SIG-M5 treated with dmso at 0.1 percent for 504 hours (cell line): Measurements from ENCODE around the gene SLAMF7.
"Not testable (repeated sequence)": the region's sequence is repeated elsewhere in the genome, so short reads cannot be mapped to it uniquely, and the experiment has no call there.

Experiments used
- DNase-seq: peaks from one replicate; lab custom pipeline; 2025; ENCODE audit not compliant: unreplicated experiment; lab: John Stamatoyannopoulos, UW

The SLAMF7 gene

DNA sequence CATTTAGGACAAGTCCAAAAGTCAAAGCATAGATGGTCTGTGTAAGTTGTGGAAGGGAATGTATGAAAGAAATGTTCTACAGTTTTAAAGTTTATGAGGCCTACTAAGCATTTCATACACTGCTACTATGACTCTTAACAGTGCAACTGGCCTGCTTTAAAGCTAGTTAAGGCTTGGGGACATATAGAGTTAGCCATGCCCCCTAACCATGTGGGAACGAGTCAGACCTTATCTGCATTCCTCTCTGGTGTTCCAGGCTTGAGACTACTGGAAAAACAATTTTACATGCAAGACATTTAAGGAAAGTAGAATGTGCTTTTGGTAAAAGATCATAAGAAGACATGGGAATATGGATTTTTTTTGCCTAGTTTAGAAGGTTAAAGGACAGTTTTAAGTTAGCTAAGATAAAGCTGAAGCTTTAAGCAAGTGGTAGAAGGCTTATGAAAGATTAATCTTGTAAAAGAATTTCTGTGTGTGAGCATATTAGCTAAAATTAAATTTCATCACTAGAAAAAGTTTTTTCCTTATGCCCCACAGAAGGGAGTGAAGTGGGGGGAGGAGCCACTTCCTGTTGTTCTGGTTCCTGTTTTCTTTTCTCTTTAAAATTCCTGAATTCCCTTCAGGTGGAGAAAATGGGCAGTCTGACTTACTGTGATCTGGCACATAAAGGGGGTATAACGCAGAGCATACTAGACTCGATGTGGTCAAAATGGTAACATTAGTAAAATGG lies 18.5 kb upstream of the SLAMF7 start:
- DNase-seq: no peak

DNA sequence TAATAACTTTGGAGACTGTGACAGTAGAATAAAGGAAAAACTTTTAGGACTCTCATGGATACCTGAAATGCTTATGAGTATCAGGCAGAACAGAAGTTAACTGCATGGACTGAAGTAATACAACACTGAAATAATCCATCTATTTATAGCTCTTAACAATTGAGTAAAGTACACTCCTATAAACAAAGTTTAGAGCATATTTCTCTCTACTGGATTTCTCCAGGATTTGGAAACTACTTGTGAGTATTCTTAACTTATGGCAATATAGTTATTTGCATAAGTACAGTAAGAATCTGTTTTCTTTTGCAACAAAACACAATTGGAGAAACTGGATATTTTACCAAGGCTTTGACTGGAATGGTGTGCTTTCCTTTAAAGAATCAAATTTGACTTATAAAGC lies 17.6 kb upstream of the SLAMF7 start:
- no peak for DNase-seq

DNA sequence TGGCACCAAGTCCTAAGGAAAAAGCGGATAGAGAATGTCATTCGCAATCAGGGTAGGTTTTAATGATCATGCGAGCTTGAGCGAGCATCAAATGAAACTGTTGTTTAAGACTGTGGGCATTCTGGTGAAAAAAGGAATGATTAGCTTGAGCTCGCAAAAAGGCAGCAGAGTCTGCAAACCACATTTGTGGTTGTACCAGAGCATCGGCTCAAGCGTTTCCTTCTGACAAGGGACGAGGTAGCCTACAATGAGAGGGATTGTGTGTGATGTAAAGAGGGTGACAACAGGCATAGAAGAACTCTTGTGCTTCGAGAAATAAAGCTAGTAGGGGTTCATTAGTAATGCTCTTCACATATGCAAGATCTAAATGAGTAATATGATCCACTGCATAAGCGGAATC lies 16.3 kb upstream of the SLAMF7 start:
- DNase-seq: no peak

DNA sequence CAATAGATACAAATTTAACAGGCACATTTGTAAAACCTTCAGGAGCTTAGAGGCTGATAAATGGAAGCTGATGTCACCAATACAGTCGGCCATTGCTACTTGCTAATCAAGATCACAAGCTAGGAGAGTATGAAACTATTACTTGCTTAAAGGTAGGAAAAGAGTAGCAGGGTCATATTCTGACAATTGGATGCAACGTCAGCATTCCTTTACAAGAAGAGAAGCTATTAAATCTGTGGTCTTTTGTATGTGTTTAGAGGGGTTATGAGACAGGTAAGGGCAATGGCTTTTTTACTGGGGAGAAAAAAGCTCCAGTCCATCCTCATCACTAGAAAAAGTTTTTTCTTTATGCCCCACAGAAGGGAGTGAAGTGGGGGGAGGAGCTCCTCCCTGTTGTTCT lies 15.7 kb upstream of the SLAMF7 start:
- no peak for DNase-seq

DNA sequence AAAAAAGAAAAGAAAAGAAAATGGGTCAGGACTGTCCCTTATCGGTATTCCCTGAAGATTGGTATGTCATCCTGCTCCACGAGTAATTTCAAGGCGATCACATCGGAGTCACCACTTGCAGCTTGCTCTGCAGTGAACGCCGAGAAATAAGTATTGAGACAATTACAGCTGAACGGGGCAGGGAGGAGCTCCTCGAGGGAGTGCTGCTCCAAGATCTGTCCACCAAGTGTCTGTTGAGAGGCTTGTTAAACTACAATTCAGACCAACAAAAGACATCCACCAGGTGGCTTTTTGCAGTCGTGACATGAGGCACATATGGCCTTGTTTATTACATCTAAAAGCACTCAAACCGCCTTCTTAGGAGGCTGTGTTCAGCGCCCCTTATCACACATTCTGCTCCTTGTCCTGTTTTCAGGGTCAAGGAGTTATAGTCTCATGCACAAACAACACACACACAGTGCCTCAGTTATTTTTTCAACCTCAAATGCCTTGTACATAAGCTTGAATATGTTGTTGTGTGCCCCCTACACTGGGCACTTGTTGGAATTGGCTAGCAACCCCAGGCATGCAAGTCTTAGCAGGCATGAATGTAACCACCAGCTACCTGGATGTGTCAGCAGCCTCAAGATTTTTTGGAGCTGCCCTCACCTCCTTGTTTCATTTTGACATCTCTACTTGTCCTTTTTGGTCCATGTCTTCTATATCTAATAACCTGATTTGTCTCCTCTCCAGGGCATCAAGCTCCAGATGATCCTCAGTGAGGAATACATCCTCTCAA lies 14.4 kb upstream of the SLAMF7 start:
- no peak for DNase-seq

DNA sequence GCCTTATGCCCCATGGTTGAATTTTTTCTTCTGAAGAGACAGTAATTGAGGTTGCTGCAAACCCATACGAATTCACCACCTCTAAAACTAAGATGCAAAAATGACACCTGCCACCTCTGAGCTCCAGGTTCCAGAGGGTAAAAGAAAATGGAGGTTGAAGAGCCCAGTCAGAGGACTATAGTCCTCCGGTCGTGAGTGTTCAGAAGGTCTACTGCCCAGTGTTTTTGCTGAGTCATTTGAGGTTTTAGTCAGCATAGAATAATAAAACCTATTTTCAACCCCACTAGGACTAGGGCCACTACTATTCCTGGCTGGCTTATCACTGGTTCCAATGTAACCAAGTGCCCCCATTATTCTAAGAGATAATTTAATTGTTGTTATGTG lies 12.9 kb upstream of the SLAMF7 start:
- peak; percentile 16 for DNase-seq

DNA sequence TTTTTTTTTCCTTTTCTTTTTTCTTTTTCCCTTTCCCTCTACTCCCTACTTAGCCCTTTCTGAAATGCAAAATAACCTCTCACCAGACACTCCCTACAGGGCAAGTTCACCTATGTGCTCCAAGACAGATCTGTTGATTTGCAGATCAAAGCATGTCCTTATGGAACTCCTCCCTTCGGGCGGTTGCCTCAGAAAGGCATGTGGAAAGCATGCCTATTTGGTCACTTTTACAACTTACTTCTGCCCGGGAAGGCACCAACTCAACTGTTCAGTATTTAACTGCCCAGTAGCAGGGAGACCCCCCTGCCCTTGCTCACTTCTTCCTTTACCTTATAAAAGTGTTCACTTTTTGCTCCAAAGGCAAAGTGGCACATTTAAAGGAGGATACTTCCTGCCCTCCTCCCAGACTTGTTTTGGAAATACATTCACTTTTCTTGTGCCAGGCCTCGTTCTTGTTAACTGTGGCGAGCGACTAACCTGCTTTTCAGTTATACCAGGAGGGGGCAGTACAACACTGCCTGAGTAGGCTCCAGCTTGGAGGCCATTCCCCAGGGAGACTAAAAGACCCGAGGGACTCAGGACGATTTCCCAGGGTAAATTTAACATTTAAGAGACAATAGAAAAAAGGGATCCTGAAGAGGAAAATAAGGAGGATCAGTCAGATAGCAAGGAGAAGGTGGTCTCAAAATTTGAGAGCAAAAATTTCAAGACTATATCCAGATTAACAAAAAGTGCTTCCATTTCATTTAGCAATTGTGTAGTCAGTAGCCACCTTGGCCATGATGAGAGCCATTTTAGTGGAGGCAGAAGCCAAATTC lies 12.3 kb upstream of the SLAMF7 start:
- peak; percentile 86 for DNase-seq

DNA sequence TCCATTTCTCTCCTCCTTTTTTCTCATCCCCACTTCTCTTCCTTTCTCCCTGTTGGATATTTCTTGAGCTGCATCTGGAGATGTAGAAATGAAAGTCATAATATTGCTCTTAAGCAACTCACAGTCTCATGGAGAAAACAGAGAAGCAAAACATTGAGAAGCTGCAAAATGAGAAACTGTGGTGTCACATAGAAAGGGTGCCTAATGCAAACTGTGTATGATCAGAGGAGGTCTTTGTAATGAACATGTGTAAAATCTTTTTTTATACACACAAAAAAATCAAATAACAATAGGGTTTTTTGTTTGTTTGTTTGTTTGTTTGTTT lies 11.8 kb upstream of the SLAMF7 start:
- peak; percentile 41 for DNase-seq

DNA sequence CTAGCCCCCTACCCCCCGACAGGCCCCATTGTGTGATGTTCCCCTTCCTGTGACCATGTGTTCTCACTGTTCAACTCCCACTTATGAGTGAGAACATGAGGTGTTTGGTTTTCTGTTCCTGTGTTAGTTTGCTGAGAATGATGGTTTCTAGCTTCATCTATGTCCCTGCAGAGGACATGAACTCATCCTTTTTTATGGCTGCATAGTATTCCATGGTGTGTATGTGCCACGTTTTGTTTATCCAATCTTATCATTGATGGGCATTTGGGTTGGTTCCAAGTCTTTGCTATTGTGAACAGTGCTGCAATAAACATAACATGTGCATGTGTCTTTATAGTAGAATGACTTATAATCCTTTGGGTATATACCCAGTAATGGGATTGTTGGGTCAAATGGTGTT lies 7.5 kb upstream of the SLAMF7 start:
- DNase-seq: not testable (repeated sequence)

DNA sequence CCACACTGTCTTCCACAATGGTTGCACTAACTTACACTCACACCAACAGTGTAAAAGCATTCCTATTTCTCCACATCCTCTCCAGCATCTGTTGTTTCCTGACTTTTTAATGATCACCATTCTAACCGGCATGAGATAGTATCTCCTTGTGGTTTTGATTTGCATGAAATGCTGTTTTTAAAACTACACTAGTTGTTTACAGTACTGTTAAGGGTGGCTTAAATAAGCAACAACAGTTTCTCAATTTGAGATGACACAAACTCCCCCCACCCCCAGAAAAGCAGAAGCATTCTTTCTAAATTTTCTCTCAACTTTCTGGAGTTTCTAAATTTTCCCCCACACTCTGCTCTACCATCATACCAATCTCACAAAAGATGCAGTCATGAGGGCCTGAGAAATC lies 7.1 kb upstream of the SLAMF7 start:
- peak; percentile 24 for DNase-seq

DNA sequence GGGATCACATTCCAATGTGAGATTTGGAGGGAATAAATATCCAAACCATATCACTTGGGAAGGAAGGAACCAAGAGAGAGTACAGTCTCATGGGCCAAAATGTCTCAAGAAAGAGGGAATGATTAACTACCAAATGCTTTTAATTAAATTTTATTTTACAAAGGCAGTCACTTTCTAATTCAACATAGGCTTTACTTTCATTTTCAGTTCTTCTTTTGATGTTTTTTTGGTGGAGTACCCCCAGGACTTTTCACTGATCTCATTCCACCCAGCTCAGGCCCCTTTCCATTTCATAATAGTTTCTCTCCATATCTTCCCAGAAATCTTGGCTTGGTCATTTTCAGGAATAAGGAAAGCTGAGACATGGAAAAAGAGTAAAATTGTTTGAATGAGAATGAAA lies 5.1 kb upstream of the SLAMF7 start:
- no peak for DNase-seq

DNA sequence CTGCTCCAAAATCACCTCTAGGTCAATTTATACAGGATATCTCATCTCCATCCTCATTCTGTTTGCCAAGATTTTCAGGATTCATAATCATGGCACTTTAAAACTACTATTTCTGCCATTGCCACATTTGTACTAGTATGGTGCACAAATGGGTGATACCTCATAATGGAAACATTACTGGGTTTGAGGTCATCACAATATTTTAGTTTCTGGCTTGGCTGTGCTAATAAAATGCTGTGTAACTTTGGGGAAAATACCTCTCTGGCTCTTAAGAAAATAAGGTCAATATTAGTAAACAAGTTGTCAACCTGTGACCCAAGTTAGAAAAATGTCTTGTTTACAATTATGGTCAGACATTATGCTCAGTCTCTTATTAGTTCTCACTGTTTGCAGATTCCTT lies 4.7 kb upstream of the SLAMF7 start:
- DNase-seq: no peak

DNA sequence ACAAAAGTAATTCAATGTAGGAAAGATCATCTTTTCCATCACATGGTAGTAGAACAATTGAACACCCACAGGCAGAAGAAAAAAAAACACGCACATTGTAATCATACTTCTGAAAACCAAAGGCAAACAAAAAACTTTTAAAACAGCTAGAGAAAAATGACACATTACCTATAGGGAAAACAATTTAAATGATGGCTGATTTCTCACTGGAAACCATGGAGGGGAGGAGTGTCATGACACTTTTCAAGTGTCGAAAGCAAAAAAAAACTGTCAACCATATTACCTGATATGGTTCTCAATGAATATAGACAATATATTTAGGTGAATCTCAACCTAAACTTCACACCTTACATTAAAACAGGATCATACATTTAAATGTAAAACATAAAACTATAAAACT lies 776 bp upstream of the SLAMF7 start:
- no peak for DNase-seq

DNA sequence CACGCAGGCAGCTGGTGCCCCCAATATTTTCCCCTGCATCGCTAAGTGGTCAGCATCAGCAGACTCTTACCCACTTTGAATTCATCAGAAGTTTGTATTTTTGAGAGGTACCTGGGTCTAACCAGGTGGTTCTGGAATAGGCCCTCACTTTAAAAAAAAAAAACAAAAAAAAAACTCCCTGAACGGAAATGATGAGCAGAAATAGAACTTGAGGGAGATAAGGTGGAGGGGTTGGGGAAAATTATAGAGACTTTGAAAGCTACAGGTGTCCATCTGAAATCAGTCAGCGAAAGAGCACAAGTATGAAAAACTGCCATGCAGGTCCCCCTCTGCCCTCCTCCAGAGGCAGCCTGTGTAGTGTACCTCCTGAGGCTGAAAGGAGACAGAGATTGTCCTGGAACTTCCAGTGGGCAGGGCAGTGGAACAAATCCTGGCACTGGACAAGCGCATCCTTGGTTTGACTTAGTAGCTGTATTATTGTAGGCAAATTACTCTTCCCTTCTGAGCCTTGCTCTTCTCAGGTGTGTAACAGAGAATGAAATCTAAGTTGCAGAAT lies 1.2 kb downstream of the SLAMF7 start:
- no peak for DNase-seq

DNA sequence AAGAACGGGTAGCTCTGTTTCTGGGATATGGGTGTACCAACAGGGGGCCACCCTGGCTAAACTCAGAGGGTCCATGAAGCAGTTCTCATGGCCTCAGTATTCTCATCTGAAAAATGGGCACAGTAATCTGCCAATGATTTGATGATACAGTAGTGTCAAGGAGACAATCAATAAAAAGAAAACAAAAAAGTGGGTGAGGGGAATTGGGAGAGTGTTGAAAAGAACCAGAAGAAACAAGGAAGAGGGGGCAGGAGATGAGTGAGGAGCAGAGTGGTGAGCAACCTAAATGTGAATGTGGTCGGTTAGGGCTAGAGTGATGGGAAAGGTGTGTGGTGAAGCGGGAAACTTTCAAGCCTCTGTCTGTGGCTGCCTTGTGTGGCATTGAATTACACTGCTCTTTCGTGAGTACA lies 2.0 kb downstream of the SLAMF7 start:
- no peak for DNase-seq

DNA sequence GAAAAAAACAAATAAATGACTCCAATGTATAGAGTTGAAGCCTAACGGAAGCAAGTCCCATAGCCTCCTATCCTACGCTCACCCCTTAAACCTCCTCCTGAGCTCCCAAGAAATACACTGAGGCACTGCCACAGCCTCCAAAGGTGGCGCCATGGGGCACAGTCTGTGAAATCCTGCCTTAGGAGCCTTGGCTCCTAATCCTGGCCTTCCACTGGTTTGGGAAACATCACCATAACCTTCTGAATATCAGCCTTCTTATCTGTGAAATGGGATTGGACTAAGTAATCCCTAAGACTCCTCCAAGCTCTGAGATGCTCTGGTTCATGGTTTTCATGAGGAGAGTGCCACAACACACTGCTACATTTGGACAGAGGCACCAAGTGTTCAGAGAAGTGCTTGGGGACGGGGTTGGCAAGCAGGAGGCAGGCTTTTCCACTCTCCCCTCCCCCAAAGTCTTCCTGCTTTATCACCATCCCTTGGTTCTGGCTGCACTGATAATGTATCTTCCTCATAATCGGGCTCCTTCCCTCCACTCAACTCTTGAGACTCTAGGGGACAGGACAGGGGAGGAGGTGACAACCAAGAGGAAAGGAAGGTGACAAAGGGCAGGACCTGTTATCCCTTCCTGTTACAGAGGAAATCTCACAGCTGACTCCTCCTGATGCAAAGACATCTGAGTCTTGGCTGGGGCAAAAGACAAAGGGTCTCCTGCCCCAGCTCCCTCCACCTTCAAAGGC lies 2.7 kb downstream of the SLAMF7 start:
- DNase-seq: no peak

DNA sequence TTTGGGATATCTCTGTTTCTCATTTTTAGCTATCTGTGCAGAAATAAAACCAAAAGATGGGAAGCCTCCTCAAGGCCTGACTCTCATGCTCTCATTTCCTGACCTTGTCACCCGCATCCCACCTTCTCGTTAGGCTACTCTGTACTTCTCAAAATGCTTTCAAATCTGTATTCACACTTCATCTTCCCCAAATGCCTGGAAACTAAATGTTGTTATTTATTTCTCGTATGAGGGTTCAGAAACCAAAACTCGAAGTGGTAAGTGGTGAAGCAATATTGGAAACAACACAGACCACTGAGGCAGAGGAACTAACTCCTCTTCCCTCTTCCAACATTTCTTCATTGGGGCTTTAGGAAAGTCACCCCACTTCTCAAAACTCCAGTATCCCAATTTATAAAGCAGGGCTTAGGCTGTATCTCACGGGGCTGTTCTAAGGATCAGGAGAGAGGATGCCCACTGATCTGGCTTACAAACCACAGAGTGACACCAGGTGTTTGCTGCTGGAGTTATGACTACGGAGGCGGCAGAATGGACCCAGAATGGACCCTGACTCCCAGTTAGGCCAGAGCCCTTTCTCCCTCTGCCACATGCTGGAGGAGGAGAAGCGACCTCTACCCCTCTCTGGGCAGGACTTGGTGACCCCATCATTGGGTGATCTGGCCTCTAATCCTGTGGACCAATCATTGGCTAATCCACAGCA lies 3.5 kb downstream of the SLAMF7 start:
- DNase-seq: no peak

DNA sequence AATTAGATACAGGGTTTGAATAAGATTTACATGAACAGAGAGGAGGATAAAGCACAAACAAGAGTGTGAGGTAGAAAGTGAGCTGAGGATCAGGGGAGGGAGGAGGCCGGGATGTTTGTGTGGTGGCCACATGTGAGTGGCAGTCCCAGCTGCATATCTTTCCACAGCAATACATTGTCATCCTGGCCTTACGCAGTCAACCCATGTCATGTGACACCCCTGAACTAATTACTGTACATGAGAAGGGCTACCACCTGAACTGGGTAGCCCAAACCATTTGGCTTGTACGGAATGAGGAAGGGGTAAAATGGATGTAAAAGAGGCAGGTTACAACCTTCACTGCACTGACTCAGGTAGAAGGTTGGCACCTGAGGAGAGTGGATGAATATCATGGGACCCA lies 4.2 kb downstream of the SLAMF7 start:
- no peak for DNase-seq

DNA sequence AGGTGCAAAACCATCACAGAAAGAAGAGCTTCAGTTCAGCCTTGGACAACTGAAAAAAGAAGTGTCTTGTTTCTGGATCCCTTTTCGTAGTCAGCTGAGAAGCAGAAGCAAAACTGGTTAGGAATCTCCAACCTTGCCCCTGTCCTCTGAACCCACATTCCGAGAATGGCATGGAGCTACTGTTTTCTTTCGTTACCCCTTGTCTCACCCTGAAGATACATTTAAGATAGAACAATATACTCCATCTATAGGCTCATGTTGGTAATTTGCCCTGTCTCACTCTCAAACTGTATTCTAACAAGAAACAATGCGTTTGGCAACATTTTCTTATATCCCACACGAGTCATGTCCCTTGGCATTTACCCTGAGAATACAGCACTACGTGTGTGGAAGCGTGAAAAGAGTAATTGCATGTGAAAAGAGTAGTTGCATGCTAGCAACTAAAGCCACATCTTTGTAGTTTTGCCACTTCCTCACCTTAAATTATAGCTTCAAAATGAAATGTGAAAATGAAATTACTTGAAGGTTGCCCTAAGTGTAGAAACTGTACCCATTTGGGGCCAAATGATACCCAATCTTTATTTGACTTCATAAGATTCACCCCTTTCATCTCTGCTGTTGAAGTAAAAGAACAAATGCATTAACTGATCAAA lies 5.3 kb downstream of the SLAMF7 start:
- no peak for DNase-seq
